Colonic mucosa (tissue), 4 donors: Measurements from ENCODE around the gene NPR2. TPM values are rescaled to one million over a fixed set of nuclear protein-coding genes. Genes with fewer than 3 reads are reported as not detected.

Experiments
- DNase-seq: peaks from one replicate; pipeline ENCODE4 v3.0.0-alpha.2; 2020
- H3K27ac ChIP-seq: fragments of 200-600 bp; one replicate; pipeline ENCODE4 v1.8.0; 2021
- H3K27me3 ChIP-seq: fragments of 200-600 bp; one replicate; pipeline ENCODE4 v1.8.0; 2021
- H3K36me3 ChIP-seq: fragments of 200-600 bp; one replicate; pipeline ENCODE4 v1.8.0; 2021
- H3K4me1 ChIP-seq: fragments of 200-600 bp; one replicate; pipeline ENCODE4 v1.8.0; 2021; ENCODE audit warnings: mild to moderate bottlenecking
- H3K4me3 ChIP-seq: fragments of 200-600 bp; one replicate; pipeline ENCODE4 v1.8.0; 2021
- H3K9ac ChIP-seq, 2 donors: one replicate each; pipeline ENCODE4 v1.7.0; 2013; ENCODE audit warnings: control low read depth in 2 of 2, low read depth in 2 of 2, low read length in 2 of 2
- H3K9me3 ChIP-seq: fragments of 200-600 bp; one replicate; pipeline ENCODE4 v1.8.0; 2021
- intact Hi-C: fragments of 100-400 bp; cut with DNase I; formaldehyde crosslinking; loops from one replicate; pipeline ENCODE4 v1.14.1; 2022
- total RNA-seq, 2 donors: library from RNA; stranded (reverse); fragmentation: NEBNext Ultra II Directional in 1 of 2; extraction: Animal tissue kit (Norgen Biotek cat#: 25700) in 1 of 2; gene quantifications; one replicate each; pipeline ENCODE4 v1.2.1, GENCODE V29; 2021
- TF ChIP-seq, protein P1 (sequence below): fragments of 200-600 bp; IDR thresholded peaks from one replicate; pipeline ENCODE4 v1.8.0; 2022; ENCODE audit warnings: antibody characterized with exemption, mild to moderate bottlenecking
- donor health status: healthy.
- donor health status: DM: no; HTN: no; CAD: no.
- donor health status: DM: no; HTN: no; CAD: no.

Gene NPR2
- total RNA-seq, 2 donors from 2014 or later: 7.0 to 9.7 TPM

DNA sequence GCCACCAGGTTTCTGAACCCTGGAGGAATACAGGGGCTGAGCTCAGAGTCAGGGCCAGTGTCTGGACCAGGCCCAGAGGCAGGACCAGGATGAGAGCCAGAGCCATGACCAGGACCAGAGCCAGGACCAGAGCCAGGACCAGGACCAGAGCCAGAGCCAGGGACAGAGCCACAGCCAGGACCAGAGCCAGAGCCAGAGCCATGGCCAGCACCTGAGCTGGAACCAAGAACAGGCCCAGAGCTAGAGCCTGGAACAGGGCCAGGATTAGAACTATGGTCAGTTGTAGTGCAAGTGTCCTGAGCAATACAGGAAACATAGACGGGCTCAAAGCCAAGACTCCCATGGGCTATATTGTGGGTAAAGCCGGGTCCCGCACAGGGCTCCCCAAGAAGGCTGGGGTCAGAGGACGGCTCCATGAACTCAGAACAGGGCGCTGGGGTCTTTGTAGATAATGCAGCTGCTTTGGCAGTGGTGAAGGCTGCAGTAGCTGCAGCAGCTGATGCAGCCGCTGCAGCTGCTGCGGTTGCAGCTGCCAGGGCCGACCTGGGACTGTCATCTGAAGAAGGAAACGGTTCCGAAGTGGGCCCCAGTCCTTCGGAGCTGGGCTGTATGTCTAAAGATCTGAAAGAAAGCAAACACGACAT lies 20.1 kb downstream of the NPR2 start:
- Histone ChIP-seq H3K4me1 (peaks cover 14% of the 10 kb centered on the region), H3K9ac (peak overlapping the region; percentile 57 to 58), H3K4me3 (peak overlapping the region; percentile 34), H3K27ac (peak overlapping the region; percentile 64), H3K9me3 (no peaks in the 10 kb centered on the region), H3K27me3 (no peaks in the 10 kb centered on the region), H3K36me3 (no peaks in the 10 kb centered on the region)
- DNase-seq: no peak
- TF ChIP-seq, protein P1, sequence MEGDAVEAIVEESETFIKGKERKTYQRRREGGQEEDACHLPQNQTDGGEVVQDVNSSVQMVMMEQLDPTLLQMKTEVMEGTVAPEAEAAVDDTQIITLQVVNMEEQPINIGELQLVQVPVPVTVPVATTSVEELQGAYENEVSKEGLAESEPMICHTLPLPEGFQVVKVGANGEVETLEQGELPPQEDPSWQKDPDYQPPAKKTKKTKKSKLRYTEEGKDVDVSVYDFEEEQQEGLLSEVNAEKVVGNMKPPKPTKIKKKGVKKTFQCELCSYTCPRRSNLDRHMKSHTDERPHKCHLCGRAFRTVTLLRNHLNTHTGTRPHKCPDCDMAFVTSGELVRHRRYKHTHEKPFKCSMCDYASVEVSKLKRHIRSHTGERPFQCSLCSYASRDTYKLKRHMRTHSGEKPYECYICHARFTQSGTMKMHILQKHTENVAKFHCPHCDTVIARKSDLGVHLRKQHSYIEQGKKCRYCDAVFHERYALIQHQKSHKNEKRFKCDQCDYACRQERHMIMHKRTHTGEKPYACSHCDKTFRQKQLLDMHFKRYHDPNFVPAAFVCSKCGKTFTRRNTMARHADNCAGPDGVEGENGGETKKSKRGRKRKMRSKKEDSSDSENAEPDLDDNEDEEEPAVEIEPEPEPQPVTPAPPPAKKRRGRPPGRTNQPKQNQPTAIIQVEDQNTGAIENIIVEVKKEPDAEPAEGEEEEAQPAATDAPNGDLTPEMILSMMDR: no peak
- intact Hi-C loops: no loop called here

DNA sequence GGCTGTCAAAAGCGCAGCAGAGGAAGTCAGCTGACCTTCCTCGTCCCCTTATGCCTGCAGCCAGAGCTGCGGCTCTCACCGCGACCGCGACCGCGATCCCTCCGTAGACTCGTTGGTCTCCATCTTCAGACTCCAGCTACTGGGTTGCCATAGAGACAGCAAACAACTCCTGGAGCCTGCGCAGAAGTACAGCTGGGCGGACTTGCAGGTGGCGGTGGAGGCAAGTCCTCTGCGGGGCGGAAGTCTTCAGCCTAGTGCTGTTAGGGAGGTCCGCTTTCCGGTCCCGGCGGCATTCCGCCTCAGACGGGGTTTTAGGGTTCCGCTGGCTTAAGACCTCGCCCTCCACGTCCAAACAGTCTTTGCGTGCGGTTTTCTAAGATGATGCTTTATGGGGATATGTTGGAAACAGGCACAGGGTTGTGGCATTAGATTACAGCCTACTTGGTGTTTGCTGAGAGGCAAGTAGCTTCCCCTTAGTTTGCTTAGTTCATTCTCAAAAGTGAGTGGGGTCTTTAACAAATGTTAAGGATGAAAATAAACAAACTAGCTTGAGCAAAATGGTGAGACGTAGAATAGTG lies 20.7 kb downstream of the NPR2 start, which contains the start of gene SPAG8:
Gene SPAG8 (minus strand): TSS at position 238 of the 578 bp plus-strand sequence. CDS start 115 bp downstream, at position 123.
- intact Hi-C loops: no loop called here
- H3K4me1 ChIP-seq: peaks cover 14% of the 10 kb centered on the region
- H3K4me3 ChIP-seq: peak within 1 kb of the TSS; percentile 34
- peak within 1 kb of the TSS; percentile 64 for H3K27ac ChIP-seq
- TF ChIP-seq, protein P1: no peak
- no peaks in the 10 kb centered on the region for H3K27me3 ChIP-seq
- no peaks in the 10 kb centered on the region for H3K9me3 ChIP-seq
- H3K36me3 ChIP-seq: no peaks in the 10 kb centered on the region
- peak; percentile 95 for DNase-seq
- peak within 1 kb of the TSS; percentile 58 to 68 for H3K9ac ChIP-seq

DNA sequence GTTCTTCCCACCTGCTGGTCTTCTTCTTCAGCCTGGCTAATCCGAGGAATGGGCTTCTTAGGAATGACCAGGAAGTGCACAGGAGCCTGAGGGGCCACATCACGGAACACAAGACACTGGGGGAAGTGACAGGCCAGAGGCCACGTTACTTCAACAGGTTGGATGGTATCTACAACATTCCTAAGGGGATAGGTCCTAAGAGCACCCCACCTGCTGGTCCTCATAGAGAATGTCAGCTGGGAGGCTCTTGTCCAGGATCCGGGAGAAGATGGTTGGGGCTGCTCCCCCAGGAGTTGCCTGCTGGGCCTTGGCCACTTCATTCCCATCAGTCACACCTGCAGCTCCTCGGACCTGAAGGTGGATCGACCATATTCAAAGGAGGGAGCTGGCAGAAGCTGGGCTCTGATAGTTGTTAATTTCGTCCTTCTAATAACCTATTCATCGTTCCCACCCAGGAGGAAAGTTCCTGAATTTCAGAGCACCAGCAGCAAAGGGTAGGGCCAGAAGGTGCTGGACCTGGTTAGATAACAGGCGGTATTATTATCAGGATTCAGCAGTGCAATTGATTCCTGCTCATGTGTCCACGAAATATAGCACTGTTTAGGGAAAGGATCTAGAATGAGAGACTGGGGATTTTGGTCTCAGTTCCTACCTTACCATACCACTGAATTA lies 22.2 kb downstream of the NPR2 start:
- no peak for DNase-seq
- no peaks in the 10 kb centered on the region for H3K36me3 ChIP-seq
- H3K9ac ChIP-seq: peak overlapping the region in 1 of 2 donors; percentile 29
- H3K4me1 ChIP-seq: peaks cover 14% of the 10 kb centered on the region
- TF ChIP-seq, protein P1: no peak
- H3K27ac ChIP-seq: peak overlapping the region; percentile 100
- no peaks in the 10 kb centered on the region for H3K9me3 ChIP-seq
- intact Hi-C loops: no loop called here
- H3K4me3 ChIP-seq: no peak overlapping the region
- H3K27me3 ChIP-seq: no peaks in the 10 kb centered on the region

DNA sequence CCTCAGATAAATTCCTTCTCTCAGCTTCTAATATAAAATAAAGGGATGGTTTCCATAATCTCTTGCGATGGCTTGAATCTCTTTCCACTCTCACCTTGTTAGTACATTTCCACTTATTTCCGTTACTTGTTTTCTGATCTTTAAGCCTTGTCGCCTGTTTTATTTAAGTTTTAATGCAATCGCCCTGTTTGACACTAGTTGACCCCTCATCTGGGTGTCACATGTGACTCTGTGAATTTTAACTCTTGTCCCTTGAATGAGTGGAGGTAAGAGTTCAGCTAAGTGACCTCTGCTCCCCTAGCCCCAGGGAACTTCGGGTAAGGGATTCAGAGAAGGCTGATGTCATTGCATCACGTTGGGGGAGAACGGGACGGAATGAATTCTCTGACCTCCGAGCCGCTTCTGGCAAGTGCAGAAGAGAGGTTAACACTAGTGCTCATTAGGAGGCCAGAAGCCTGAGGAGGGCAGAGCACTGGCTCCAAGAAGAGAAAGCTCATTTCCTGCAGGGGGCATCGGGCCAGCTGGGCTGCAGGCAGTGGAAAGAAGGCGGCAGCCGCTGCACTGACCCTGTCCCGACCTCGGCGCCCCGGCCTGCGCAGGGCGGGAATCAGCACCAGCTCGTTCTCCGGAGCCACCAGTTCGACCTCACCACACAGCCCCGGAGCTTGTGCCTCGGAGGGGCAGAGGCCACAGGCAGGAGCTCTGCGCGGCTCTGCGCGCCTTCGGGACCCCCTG lies 22.9 kb downstream of the NPR2 start:
- H3K4me1 ChIP-seq: peaks cover 14% of the 10 kb centered on the region
- peak overlapping the region; percentile 100 for H3K27ac ChIP-seq
- H3K27me3 ChIP-seq: no peaks in the 10 kb centered on the region
- H3K9ac ChIP-seq: peak overlapping the region; percentile 93 to 94
- peak; percentile 76 for DNase-seq
- H3K4me3 ChIP-seq: peak overlapping the region; percentile 77
- TF ChIP-seq, protein P1: no peak
- no peaks in the 10 kb centered on the region for H3K36me3 ChIP-seq
- intact Hi-C loops: no loop called here
- H3K9me3 ChIP-seq: no peaks in the 10 kb centered on the region

DNA sequence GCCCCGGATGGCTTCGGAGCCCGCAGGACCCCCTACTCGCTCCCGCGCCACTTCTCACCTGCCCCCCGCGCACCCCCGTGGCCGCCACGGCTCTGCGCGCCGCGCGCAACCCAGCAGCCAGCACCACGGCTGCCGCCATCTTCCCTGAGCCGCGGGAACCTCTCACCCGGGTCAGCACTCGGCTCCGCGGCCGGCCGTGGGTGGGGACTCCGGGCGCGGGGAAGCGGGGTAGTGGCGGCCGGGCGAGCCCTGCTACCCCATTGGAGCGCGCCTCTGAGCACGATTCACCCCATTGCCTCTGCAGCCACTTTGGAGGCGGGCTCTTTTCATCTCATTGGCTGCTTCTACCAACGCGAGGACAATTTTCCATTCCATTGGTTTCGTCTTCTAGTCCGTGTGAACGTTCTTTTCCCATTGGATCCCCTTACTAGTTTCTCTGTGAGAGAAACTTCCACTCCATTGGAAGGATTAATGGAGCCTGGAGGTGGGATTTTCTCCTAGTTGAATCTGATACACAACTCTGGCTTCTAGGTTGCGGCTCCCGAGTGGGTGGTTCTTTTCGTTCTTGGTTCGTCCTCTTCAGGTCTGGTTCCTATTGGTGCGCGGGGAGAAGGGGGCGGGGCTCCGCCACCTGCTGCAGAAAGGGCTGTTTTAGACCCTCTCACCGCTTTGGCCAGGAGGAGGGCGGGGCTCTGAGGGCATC lies 23.6 kb downstream of the NPR2 start, which contains the start of gene HINT2:
Gene HINT2 (minus strand): TSS at position 202 of the 703 bp plus-strand sequence. CDS start 63 bp downstream, at position 139.
- peak; percentile 99 for DNase-seq
- Histone ChIP-seq H3K9ac (peak within 1 kb of the TSS; percentile 93 to 94), H3K4me3 (peak within 1 kb of the TSS; percentile 77), H3K36me3 (no peaks in the 10 kb centered on the region), H3K27ac (peak within 1 kb of the TSS; percentile 100), H3K4me1 (peaks cover 14% of the 10 kb centered on the region), H3K27me3 (no peaks in the 10 kb centered on the region), H3K9me3 (no peaks in the 10 kb centered on the region)
- TF ChIP-seq, protein P1: no peak
- intact Hi-C loops: no loop called here
